Aorta (tissue), 5 donors: Measurements from ENCODE around the gene GPR89A. TPM values are rescaled to one million over a fixed set of nuclear protein-coding genes. Genes with fewer than 3 reads are reported as not detected.

ENCODE experiments used
- ATAC-seq: fragments of 200-7000 bp; cut with Tn5 transposase; one replicate; pipeline ENCODE4 v1.9.1; 2022; ENCODE audit warnings: moderate library complexity; ENCODE audit not compliant: low FRiP score
- DNase-seq, 2 donors: peaks; one replicate each; pipeline ENCODE4 v3.0.0-alpha.2; 2020
- H3K27ac ChIP-seq, 2 donors: one replicate each; pipeline ENCODE4 v1.5.1; 2013; ENCODE audit warnings: low read length in 2 of 2, mild to moderate bottlenecking in 2 of 2, moderate library complexity in 2 of 2, control low read depth in 1 of 2, inconsistent platforms in 1 of 2, low read depth in 1 of 2
- H3K27me3 ChIP-seq, 2 donors: one replicate each; pipeline ENCODE4 v1.6.1; 2013; ENCODE audit warnings: control low read depth in 1 of 2, low read length in 1 of 2, mild to moderate bottlenecking in 1 of 2, moderate library complexity in 1 of 2; ENCODE audit not compliant: insufficient read depth in 2 of 2, control insufficient read depth in 1 of 2
- H3K36me3 ChIP-seq, 2 donors: one replicate each; pipeline ENCODE4 v1.6.1; 2013; ENCODE audit warnings: control low read depth in 1 of 2, low read length in 1 of 2, mild to moderate bottlenecking in 1 of 2; ENCODE audit not compliant: insufficient read depth in 2 of 2, control insufficient read depth in 1 of 2
- H3K4me1 ChIP-seq, 2 donors: one replicate each; pipeline ENCODE4 v1.6.1; 2013; ENCODE audit warnings: low read length in 2 of 2, control low read depth in 1 of 2, mild to moderate bottlenecking in 1 of 2, moderate library complexity in 1 of 2; ENCODE audit not compliant: insufficient read depth in 2 of 2, control insufficient read depth in 1 of 2
- H3K4me3 ChIP-seq, 2 donors: one replicate each; pipeline ENCODE4 v1.5.1; 2013; ENCODE audit warnings: low read length in 2 of 2, control low read depth in 1 of 2, mild to moderate bottlenecking in 1 of 2
- H3K9me3 ChIP-seq: one replicate; pipeline ENCODE4 v1.6.1; 2013; ENCODE audit warnings: mild to moderate bottlenecking, low read length; ENCODE audit not compliant: control insufficient read depth
- WGBS, 2 donors: extraction: QIAGEN DNeasy Blood & Tissue Kit; methylation state at CpG; one replicate each; pipeline ENCODE4 v1.1.7; 2013; 5-methylcytosine and 5-hydroxymethylcytosine counted together
- intact Hi-C, 2 donors: fragments of 100-400 bp; cut with DNase I; formaldehyde crosslinking; loops; one replicate each; pipeline versions ENCODE4 v1.14.2 to v1.15.0; 2022
- polyA plus RNA-seq, 2 donors: library from polyadenylated mRNA; stranded (reverse); fragments of 200-250 nt; gene quantifications; one replicate each; pipeline ENCODE4 v1.2.3, GENCODE V29; 2013
- total RNA-seq, 2 donors: library from RNA; stranded (reverse); fragmentation: NEBNext Ultra II Directional; extraction: Animal tissue kit (Norgen Biotek cat#: 25700); gene quantifications; one replicate each; pipeline ENCODE4 v1.2.1, GENCODE V29; 2021
- donor health status: healthy with polysubstance abuse.
- donor health status: Bipolar disorder and iron deficiency.
- donor health status: DM: no; HTN: no; CAD: no.
- donor health status: DM: no; HTN: no; CAD: no.
- donor health status: DM: yes; HTN: yes; CAD: no.

Gene GPR89A
- total and polyA plus RNA-seq, 4 donors = 6.8 to 21.4 (median 13.8) TPM

GRCh38 chr1:145690587-145691558 lies 83.1 kb downstream of the GPR89A start:
- ATAC-seq = no peak
- WGBS, 2 donors = 82 to 84% methylated on average over 5 of the region's 5 CpGs
- intact Hi-C loops = no loop called here

GRCh38 chr1:145692785-145693443 lies 85.1 kb downstream of the GPR89A start:
- H3K9me3 ChIP-seq = no peaks in the 10 kb centered on the region
- WGBS, 2 donors = 94% methylated on average over 11 of the region's 11 CpGs
- no peaks in the 10 kb centered on the region for H3K36me3 ChIP-seq
- ATAC-seq (no peak), DNase-seq (no peak)
- no peaks in the 10 kb centered on the region for H3K4me1 ChIP-seq
- intact Hi-C loops = no loop called here
- H3K27me3 ChIP-seq = peaks cover 0 to 2% of the 10 kb centered on the region in 2 donors
- no peak overlapping the region for H3K27ac ChIP-seq
- H3K4me3 ChIP-seq = no peak overlapping the region

More at GRCh38 chr1:145690587-145691558, 83.1 kb downstream of the GPR89A start:
- DNase-seq = no peak
- H3K36me3 ChIP-seq = no peaks in the 10 kb centered on the region
- no peak overlapping the region for H3K27ac ChIP-seq
- H3K27me3 ChIP-seq = peaks cover 0 to 2% of the 10 kb centered on the region in 2 donors
- no peak overlapping the region for H3K4me3 ChIP-seq
- no peaks in the 10 kb centered on the region for H3K4me1 ChIP-seq
- no peaks in the 10 kb centered on the region for H3K9me3 ChIP-seq

- H3K9me3 ChIP-seq = no peaks in the 10 kb centered on the region
- peaks cover 0 to 2% of the 10 kb centered on the region in 2 donors for H3K27me3 ChIP-seq
- no peaks in the 10 kb centered on the region for H3K4me1 ChIP-seq
- ATAC-seq (no peak), DNase-seq (no peak)
- 77 to 81% methylated on average over 5 of the region's 5 CpGs for WGBS, 2 donors
- H3K36me3 ChIP-seq = no peaks in the 10 kb centered on the region
- no peak overlapping the region for H3K4me3 ChIP-seq
- no peak overlapping the region for H3K27ac ChIP-seq
- intact Hi-C loops = no loop called here
Observed at GRCh38 chr1:145695821-145696629, 88.2 kb downstream of the GPR89A start.

- ATAC-seq (no peak), DNase-seq (no peak)
- WGBS, 2 donors = 85 to 90% methylated on average over 3 of the region's 3 CpGs
- Histone ChIP-seq H3K4me3 (no peak overlapping the region), H3K27me3 (peaks cover 0 to 2% of the 10 kb centered on the region in 2 donors), H3K4me1 (no peaks in the 10 kb centered on the region), H3K9me3 (no peaks in the 10 kb centered on the region), H3K36me3 (no peaks in the 10 kb centered on the region), H3K27ac (no peak overlapping the region)
- intact Hi-C loops = no loop called here
Observed at GRCh38 chr1:145696630-145696960, 88.8 kb downstream of the GPR89A start.

GRCh38 chr1:145701306-145701862 lies 93.6 kb downstream of the GPR89A start:
- Histone ChIP-seq H3K4me1 (no peaks in the 10 kb centered on the region), H3K27me3 (no peaks in the 10 kb centered on the region), H3K27ac (no peak overlapping the region), H3K9me3 (no peaks in the 10 kb centered on the region), H3K4me3 (no peak overlapping the region), H3K36me3 (no peaks in the 10 kb centered on the region)
- DNase-seq = no peak
- ATAC-seq = no peak
- 56 to 58% methylated on average over 2 of the region's 2 CpGs for WGBS, 2 donors
- intact Hi-C loops = no loop called here

- H3K4me1 ChIP-seq = no peaks in the 10 kb centered on the region
- no peaks in the 10 kb centered on the region for H3K27me3 ChIP-seq
- H3K4me3 ChIP-seq = no peak overlapping the region
- no peaks in the 10 kb centered on the region for H3K9me3 ChIP-seq
- no peak overlapping the region for H3K27ac ChIP-seq
- no peak for DNase-seq
- ATAC-seq = no peak
- intact Hi-C loops = no loop called here
- WGBS, 2 donors = 77 to 96% methylated on average over 2 of the region's 2 CpGs
- H3K36me3 ChIP-seq = no peaks in the 10 kb centered on the region
Observed at GRCh38 chr1:145702052-145702451, 94.3 kb downstream of the GPR89A start.

GRCh38 chr1:145702826-145703225 lies 95.0 kb downstream of the GPR89A start:
- no peak for ATAC-seq
- intact Hi-C loops = no loop called here
- H3K27me3 ChIP-seq = no peaks in the 10 kb centered on the region
- no peak for DNase-seq
- H3K36me3 ChIP-seq = no peaks in the 10 kb centered on the region
- H3K4me1 ChIP-seq = no peaks in the 10 kb centered on the region
- no peak overlapping the region for H3K4me3 ChIP-seq
- 88 to 90% methylated on average over 7 of the region's 7 CpGs for WGBS, 2 donors
- no peak overlapping the region for H3K27ac ChIP-seq
- no peaks in the 10 kb centered on the region for H3K9me3 ChIP-seq

GRCh38 chr1:145705622-145706021 lies 97.8 kb downstream of the GPR89A start:
- intact Hi-C loops = no loop called here
- Histone ChIP-seq H3K27ac (no peak overlapping the region), H3K4me1 (no peaks in the 10 kb centered on the region), H3K36me3 (no peaks in the 10 kb centered on the region), H3K4me3 (no peak overlapping the region), H3K9me3 (no peaks in the 10 kb centered on the region), H3K27me3 (no peaks in the 10 kb centered on the region)
- ATAC-seq (no peak), DNase-seq (no peak)
- 88 to 93% methylated on average over 7 of the region's 7 CpGs for WGBS, 2 donors
